H1 (cell line): ENCODE results near the gene RABIF. TPM values are rescaled to one million over a fixed set of nuclear protein-coding genes. Genes with fewer than 3 reads are reported as not detected.

Experiments
- ATF2 ChIP-seq: IDR thresholded peaks from 2 replicates; pipeline ENCODE4 v1.6.1; 2012; ENCODE audit warnings: low read length, inconsistent platforms
- BACH1 ChIP-seq: IDR thresholded peaks from 2 replicates; pipeline ENCODE4 v1.6.1; 2012; ENCODE audit warnings: low read length, improper control_type of control experiment
- NRF1 ChIP-seq: IDR thresholded peaks from 2 replicates; pipeline ENCODE4 v1.6.1; 2011; ENCODE audit warnings: mild to moderate bottlenecking, low read depth, low read length, improper control_type of control experiment
- POU5F1 ChIP-seq: IDR thresholded peaks from 2 replicates; pipeline ENCODE4 v1.6.1; 2011; ENCODE audit warnings: low read depth, mild to moderate bottlenecking, low read length, moderate library complexity
- RAD21 ChIP-seq, 2 experiments: IDR thresholded peaks in 1 of 2; conservative IDR thresholded peaks in 1 of 2; 2 replicates each; pipeline ENCODE4 v1.6.1; 2011; ENCODE audit warnings: low read depth in 2 of 2, low read length in 2 of 2, improper control_type of control experiment in 1 of 2, inconsistent platforms in 1 of 2, mild to moderate bottlenecking in 1 of 2, moderate library complexity in 1 of 2
- TAF1 ChIP-seq: IDR thresholded peaks from 2 replicates; pipeline ENCODE4 v1.6.1; 2011; ENCODE audit warnings: mild to moderate bottlenecking, low read depth, low read length
- TBP ChIP-seq: IDR thresholded peaks from 2 replicates; pipeline ENCODE4 v1.6.1; 2011; ENCODE audit warnings: low read depth, low read length, improper control_type of control experiment
- polyA plus RNA-seq, 7 experiments: library from polyadenylated mRNA; depleted of rRNA in 3 of 7; stranded (reverse) in 5 of 7; unstranded in 2 of 7; fragments of >200 nt in 5 of 7; fragments of 200-250 nt in 2 of 7; gene quantifications; 1 replicate in 5 of 7; 2 replicates in 1 of 7; 4 replicates in 1 of 7; pipeline versions ENCODE4 v1.2.1 to v1.2.3, GENCODE V29; 2011 to 2013; ENCODE audit warnings: missing spikeins in 2 of 7, mixed read lengths in 2 of 7
- total RNA-seq: library from RNA; stranded (reverse); fragmentation: NEBNext Ultra II Directional; extraction: Animal tissue kit (Norgen Biotek cat#: 25700); gene quantifications from 2 replicates; pipeline ENCODE4 v1.2.1, GENCODE V29; 2021

RABIF gene
- total and polyA plus RNA-seq, 2 of the 8 experiments (the other 6 are each of a cell fraction or from before 2014, with no cell fraction given) = 5.6 to 6.9 TPM

GRCh38 chr1:202856014-202856413, 32.9 kb downstream of the RABIF start (continued):
- TF ChIP-seq ATF2 = no peak
- no peak for TF ChIP-seq TBP
- no peak for TF ChIP-seq NRF1
- no peak for TF ChIP-seq BACH1
- no peak for TF ChIP-seq POU5F1
- TF ChIP-seq TAF1 = no peak
- TF ChIP-seq RAD21 (IDR thresholded peaks at IDR 0.05 in 1 of 2, conservative IDR thresholded peaks at IDR 0.05 in 1 of 2; ENCODE audit: low read depth in 2 of 2, low read length in 2 of 2) = no peak
